HCT116 (cell line): Measurements from ENCODE around the gene HYAL1. TPM values are rescaled to one million over a fixed set of nuclear protein-coding genes. Genes with fewer than 3 reads are reported as not detected.

Experiments used
- ATAC-seq: fragments of 200-7000 bp; cut with Tn5 transposase; 2 replicates; pipeline ENCODE4 v1.9.1; 2020; ENCODE audit warnings: mild to moderate bottlenecking, moderate library complexity
- BruUV-seq: library from RNA; stranded (reverse); fragments of 400-500 nt; replicated peaks from 2 replicates; lab custom pipeline; 2021; lab: Mats Ljungman, UMichigan
- CTCF ChIA-PET: fragments of 300-600 bp; sonication (Branson Sonifier 250); formaldehyde crosslinking; loops from one replicate; lab custom pipeline; 2021; ENCODE audit warnings: antibody characterized with exemption; lab: Charles Lee
- POLR2A ChIA-PET: fragments of 300-600, 350-600 bp; sonication (Branson Sonifier 250); formaldehyde crosslinking; loops from one replicate; lab custom pipeline; 2021; ENCODE audit warnings: antibody characterized with exemption; lab: Charles Lee
- RAD21 ChIA-PET, 2 experiments: fragments of 300-600 bp; sonication (Branson Sonifier 250); formaldehyde crosslinking; loops; one replicate each; lab custom pipeline; 2023; ENCODE audit warnings: low total read pairs in 2 of 2; ENCODE audit not compliant: uncharacterized antibody in 2 of 2, unreplicated experiment in 2 of 2, low non-redundant PET in 1 of 2; lab: Charles Lee
- DNase-seq: peaks from one replicate; pipeline ENCODE4 v3.0.0-alpha.2; 2010; ENCODE audit warnings: low read depth, low spot score
- H2AFZ ChIP-seq: fragments of 200-600 bp; shearing (Covaris generic), sonication (generic); 2 replicates; pipeline ENCODE4 v1.6.1; 2017; ENCODE audit warnings: low read depth, mixed run types, mixed read lengths, antibody characterized with exemption, low read length; ENCODE audit not compliant: poor library complexity, severe bottlenecking
- H3K27ac ChIP-seq: 2 replicates; pipeline ENCODE4 v1.5.1; 2012; ENCODE audit warnings: low read depth, low read length
- H3K27me3 ChIP-seq: fragments of 200-600 bp; sonication (generic); 2 replicates; pipeline ENCODE4 v1.6.1; 2016; ENCODE audit warnings: mixed run types, low read length, mixed read lengths; ENCODE audit not compliant: insufficient read depth
- H3K36me3 ChIP-seq, 2 experiments: fragments of 200-500 bp in 1 of 2; fragments of 200-600 bp in 1 of 2; sonication (Bioruptor generic) in 1 of 2; sonication (generic) in 1 of 2; 2 replicates each; pipeline versions ENCODE4 v1.5.1 to v1.6.1; 2014 to 2016; ENCODE audit warnings: low read length in 2 of 2, inconsistent platforms in 1 of 2, mixed read lengths in 1 of 2, mixed run types in 1 of 2; ENCODE audit not compliant: insufficient read depth in 2 of 2, control insufficient read depth in 1 of 2
- H3K4me1 ChIP-seq, 2 experiments: fragments of 200-600 bp in 1 of 2; sonication (generic) in 1 of 2; 2 replicates each; pipeline versions ENCODE4 v1.5.1 to v1.6.1; 2012 to 2017; ENCODE audit warnings: low read length in 2 of 2, inconsistent platforms in 1 of 2, mild to moderate bottlenecking in 1 of 2, mixed read lengths in 1 of 2, mixed run types in 1 of 2, moderate library complexity in 1 of 2; ENCODE audit not compliant: insufficient read depth in 2 of 2, control insufficient read depth in 1 of 2
- H3K4me2 ChIP-seq: fragments of 200-600 bp; sonication (generic); 2 replicates; pipeline ENCODE4 v1.6.1; 2017; ENCODE audit warnings: mixed run types, low read length, mixed read lengths
- H3K4me3 ChIP-seq, 2 experiments: fragments of 200-600 bp in 1 of 2; sonication (generic) in 1 of 2; replicated peaks in 1 of 2; 2 replicates each; pipeline ENCODE4 v1.5.1; 2011 to 2016; ENCODE audit warnings: low read length in 2 of 2, control low read depth in 1 of 2, low read depth in 1 of 2, mild to moderate bottlenecking in 1 of 2, mixed read lengths in 1 of 2, mixed run types in 1 of 2
- H3K79me2 ChIP-seq: fragments of 200-600 bp; sonication (generic); 2 replicates; pipeline ENCODE4 v1.6.1; 2017; ENCODE audit warnings: mild to moderate bottlenecking, mixed run types, low read length, moderate library complexity, mixed read lengths; ENCODE audit not compliant: insufficient read depth
- H3K9ac ChIP-seq: fragments of 200-600 bp; sonication (generic); 2 replicates; pipeline ENCODE4 v1.6.1; 2016; ENCODE audit warnings: low read length, mixed read lengths
- H3K9me2 ChIP-seq: fragments of 200-600 bp; sonication (generic), shearing (Covaris generic); 2 replicates; pipeline ENCODE4 v1.6.1; 2017; ENCODE audit warnings: mixed run types, mild to moderate bottlenecking, moderate library complexity; ENCODE audit not compliant: insufficient read depth
- H3K9me3 ChIP-seq, 2 experiments: fragments of 200-500 bp in 1 of 2; fragments of 200-600 bp in 1 of 2; sonication (Bioruptor generic) in 1 of 2; sonication (generic) in 1 of 2; 2 replicates each; pipeline ENCODE4 v1.6.1; 2014 to 2017; ENCODE audit warnings: low read length in 2 of 2, mixed read lengths in 2 of 2, inconsistent platforms in 1 of 2, low read depth in 1 of 2, mild to moderate bottlenecking in 1 of 2, mixed run types in 1 of 2, moderate library complexity in 1 of 2; ENCODE audit not compliant: control insufficient read depth in 1 of 2, insufficient read depth in 1 of 2
- H4K20me1 ChIP-seq: fragments of 200-600 bp; sonication (generic), shearing (Covaris generic); 2 replicates; pipeline ENCODE4 v1.6.1; 2017; ENCODE audit warnings: mixed run types, mild to moderate bottlenecking, moderate library complexity; ENCODE audit not compliant: insufficient read depth
- CBX3 ChIP-seq: IDR thresholded peaks from 2 replicates; pipeline ENCODE4 v1.6.1; 2012; ENCODE audit warnings: low read depth
- EZH2phosphoT487 ChIP-seq: fragments of 200-600 bp; IDR thresholded peaks from 2 replicates; pipeline ENCODE4 v1.6.1; 2018; ENCODE audit warnings: antibody characterized with exemption, borderline replicate concordance
- FOSL1 ChIP-seq: IDR thresholded peaks from 2 replicates; pipeline ENCODE4 v1.6.1; 2012; ENCODE audit warnings: low read depth
- POLR2A ChIP-seq: IDR thresholded peaks from 2 replicates; pipeline ENCODE4 v1.7.0; 2011; ENCODE audit warnings: borderline replicate concordance; ENCODE audit not compliant: insufficient read depth, insufficient read length; ENCODE audit errors: extremely low read depth
- POLR2AphosphoS5 ChIP-seq: IDR thresholded peaks from 2 replicates; pipeline ENCODE4 v1.6.1; 2011; ENCODE audit warnings: mild to moderate bottlenecking, low read depth, low read length, moderate library complexity
- SRF ChIP-seq: IDR thresholded peaks from 2 replicates; pipeline ENCODE4 v1.6.1; 2012; ENCODE audit warnings: low read depth
- ZBTB33 ChIP-seq: IDR thresholded peaks from 2 replicates; pipeline ENCODE4 v1.6.1; 2011; ENCODE audit warnings: mild to moderate bottlenecking, low read length, moderate library complexity; ENCODE audit not compliant: insufficient replicate concordance; ENCODE audit errors: extremely low read depth
- intact Hi-C: fragments of 100-400 bp; cut with micrococcal nuclease; formaldehyde crosslinking; loops from 2 replicates; pipeline ENCODE4 v1.10.0; 2022
- total RNA-seq: library from RNA; stranded (reverse); gene quantifications from one replicate; pipeline ENCODE4 v1.2.1, GENCODE V29; 2021; ENCODE audit not compliant: unreplicated experiment

Gene HYAL1
- total RNA-seq, 1 experiment from 2014 or later, result 6.1 TPM

- intact Hi-C loops, result loop anchor here (1.0 kb wide), 1 partner anchor 42 kb away; no protein-coding TSS in a partner anchor
- CTCF ChIA-PET, result interaction anchor here (0.9 to 3.4 kb wide), 4 partner anchors 9 to 56 kb away, joined by 3 to 27 read pairs (median 8); no protein-coding TSS in a partner anchor
- Histone ChIP-seq H3K9me3 (no peaks in the 10 kb centered on the region), H3K9ac (peak within 1 kb of the TSS; percentile 62), H2AFZ (no peak within 1 kb of the TSS), H3K27ac (peak within 1 kb of the TSS; percentile 88), H3K4me1 (peaks cover 82 to 95% of the 10 kb centered on the region in 2 experiments), H4K20me1 (no peaks in the 10 kb centered on the region), H3K36me3 (no peaks in the 10 kb centered on the region), H3K9me2 (no peaks in the 10 kb centered on the region), H3K79me2 (no peaks in the 10 kb centered on the region), H3K4me2 (peak within 1 kb of the TSS; percentile 80), H3K27me3 (no peaks in the 10 kb centered on the region), H3K4me3 (peak within 1 kb of the TSS; percentile 47 to 53)
- no TSS peak for BruUV-seq
- DNase-seq, result no peak
- TF ChIP-seq SRF, result no peak
- TF ChIP-seq ZBTB33, result no peak
- no peak for TF ChIP-seq CBX3
- peak; percentile 24 for TF ChIP-seq POLR2A
- TF ChIP-seq FOSL1, result no peak
- no peak for TF ChIP-seq EZH2phosphoT487
- peak; percentile 72; the same call in 1 of the 2 replicates for TF ChIP-seq POLR2AphosphoS5
- RAD21 ChIA-PET, result interaction anchor here (0.8 to 1.5 kb wide), 2 partner anchors 9 to 42 kb away, joined by 3 to 6 read pairs; no protein-coding TSS in a partner anchor
- ATAC-seq, result peak; percentile 31
- POLR2A ChIA-PET, result interaction anchor here (0.7 kb wide), 1 partner anchor 9 kb away, joined by 3 read pairs; no protein-coding TSS in a partner anchor
Observed at GRCh38 chr3:50268703-50269451, 34.5 kb downstream of the HYAL1 start, which contains the start of gene SEMA3B. Gene SEMA3B, plus strand, starts transcription at chr3:50269147. Its CDS starts 94 bp downstream, at chr3:50269241.
